Keratinocyte (primary cell): ENCODE data around the gene BABAM2. TPM values are rescaled to one million over a fixed set of nuclear protein-coding genes. Genes with fewer than 3 reads are reported as not detected.
A peak's percentile ranks its signal among the peaks of the same experiment; 100 is the strongest.

Experiments
- DNase-seq: peaks from one replicate; pipeline ENCODE4 v3.0.0-alpha.2; 2011; ENCODE audit warnings: low read depth, missing footprints, low spot score
- FAIRE-seq: peaks from 2 replicates; lab custom pipeline; 2011; peaks lifted over from hg19 to GRCh38; lab: Jason Lieb, UNC
- H2AFZ ChIP-seq: 2 replicates; pipeline ENCODE4 v1.6.0; 2012; ENCODE audit warnings: low read length, control low read depth, inconsistent platforms; ENCODE audit not compliant: control insufficient read depth
- H3K27ac ChIP-seq: 2 replicates; pipeline ENCODE4 v1.5.1; 2011; ENCODE audit warnings: low read length; ENCODE audit not compliant: control insufficient read depth, insufficient read depth
- H3K27me3 ChIP-seq: 3 replicates; pipeline ENCODE4 v1.6.0; 2011; ENCODE audit warnings: low read length; ENCODE audit not compliant: control insufficient read depth, insufficient read depth; ENCODE audit errors: extremely low read depth
- H3K36me3 ChIP-seq, 2 experiments: 2 replicates in 1 of 2; 3 replicates in 1 of 2; pipeline ENCODE4 v1.5.1; 2011; ENCODE audit warnings: low read length in 2 of 2, mild to moderate bottlenecking in 1 of 2; ENCODE audit not compliant: control insufficient read depth in 2 of 2, insufficient read depth in 2 of 2; ENCODE audit errors: extremely low read depth in 1 of 2
- H3K4me1 ChIP-seq: 3 replicates; pipeline ENCODE4 v1.5.1; 2011; ENCODE audit warnings: low read length; ENCODE audit not compliant: control insufficient read depth, insufficient read depth; ENCODE audit errors: extremely low read depth
- H3K4me2 ChIP-seq: 3 replicates; pipeline ENCODE4 v1.6.0; 2011; ENCODE audit warnings: low read depth, low read length; ENCODE audit not compliant: control insufficient read depth, insufficient read depth; ENCODE audit errors: extremely low read depth
- H3K4me3 ChIP-seq, 3 experiments: fragments of 200-600 bp in 1 of 3; sonication (generic) in 1 of 3; 2 replicates in 2 of 3; 3 replicates in 1 of 3; pipeline ENCODE4 v1.5.1; 2011 to 2016; ENCODE audit warnings: low read length in 3 of 3, mild to moderate bottlenecking in 3 of 3, control low read depth in 2 of 3, inconsistent platforms in 1 of 3, low read depth in 1 of 3, mixed read lengths in 1 of 3, mixed run types in 1 of 3, moderate library complexity in 1 of 3; ENCODE audit not compliant: control insufficient read depth in 2 of 3, insufficient read depth in 2 of 3; ENCODE audit errors: extremely low read depth in 1 of 3
- H3K79me2 ChIP-seq: 2 replicates; pipeline ENCODE4 v1.6.0; 2012; ENCODE audit warnings: low read length; ENCODE audit not compliant: control insufficient read depth, insufficient read depth
- H3K9ac ChIP-seq: 3 replicates; pipeline ENCODE4 v1.6.0; 2011; ENCODE audit warnings: low read length; ENCODE audit not compliant: control insufficient read depth, insufficient read depth; ENCODE audit errors: extremely low read depth
- H3K9me1 ChIP-seq: 3 replicates; pipeline ENCODE4 v1.6.0; 2011; ENCODE audit warnings: low read length; ENCODE audit not compliant: control insufficient read depth, insufficient read depth; ENCODE audit errors: extremely low read depth
- H3K9me3 ChIP-seq: 2 replicates; pipeline ENCODE4 v1.5.1; 2012; ENCODE audit warnings: low read depth, low read length; ENCODE audit not compliant: control insufficient read depth
- H4K20me1 ChIP-seq: 3 replicates; pipeline ENCODE4 v1.6.0; 2011; ENCODE audit warnings: low read length; ENCODE audit not compliant: control insufficient read depth, insufficient read depth; ENCODE audit errors: extremely low read depth
- EZH2 ChIP-seq: IDR thresholded peaks from one replicate; pipeline ENCODE4 v1.6.1; 2012; ENCODE audit warnings: inconsistent platforms, mild to moderate bottlenecking, low read length, moderate library complexity
- dilution Hi-C: fragments of 300-500 bp; cut with MboI; formaldehyde crosslinking; loops from one replicate; pipeline ENCODE4 v1.7.0; 2020; ENCODE audit warnings: low sequenced_read_pairs; ENCODE audit not compliant: extremely low pct_ligation_motif_present
- polyA plus RNA-seq, 5 experiments: library from polyadenylated mRNA; depleted of rRNA in 3 of 5; stranded (reverse) in 3 of 5; stranded (forward) in 1 of 5; unstranded in 1 of 5; fragments of >200 nt; gene quantifications; 1 replicate in 1 of 5; 2 replicates in 3 of 5; 3 replicates in 1 of 5; pipeline versions ENCODE4 v1.2.1 to v1.2.3, GENCODE V29; 2011 to 2012; ENCODE audit warnings: missing spikeins in 2 of 5, low read depth in 1 of 5, low replicate concordance in 1 of 5
- TF ChIP-seq, protein P1 (sequence below), 3 experiments: IDR thresholded peaks in 1 of 3; conservative IDR thresholded peaks in 1 of 3; optimal IDR thresholded peaks in 1 of 3; 2 replicates in 2 of 3; 3 replicates in 1 of 3; pipeline versions ENCODE3 to v1.5.1; 2011; ENCODE audit warnings: low read length in 3 of 3, mild to moderate bottlenecking in 3 of 3, moderate library complexity in 2 of 3, control low read depth in 1 of 3, inconsistent platforms in 1 of 3; ENCODE audit not compliant: insufficient read depth in 2 of 3; ENCODE audit errors: extremely low read depth in 1 of 3

The BABAM2 gene
- polyA plus RNA-seq, 1 donor (not counting 4 experiments of a cell fraction or from before 2014, with no cell fraction given) = 29.8 TPM

DNA sequence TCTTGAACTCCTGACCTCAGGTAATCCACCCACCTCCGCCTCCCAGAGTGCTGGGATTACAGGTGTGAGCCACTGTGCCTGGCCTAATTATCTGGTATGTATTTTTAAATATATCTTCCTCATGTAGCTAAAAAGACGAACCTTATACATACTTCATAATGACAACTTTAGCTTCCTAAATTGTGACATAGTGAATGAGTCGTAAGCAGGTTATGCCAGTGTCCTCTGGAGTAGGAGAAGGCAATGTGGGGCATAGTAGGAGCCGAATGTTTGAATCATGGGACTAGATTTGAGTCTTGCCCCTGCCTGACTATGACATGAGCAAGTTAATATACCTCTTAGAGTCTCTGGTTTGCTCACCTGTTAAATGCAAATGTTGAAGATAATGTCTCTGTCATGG, 406.4 kb downstream of the BABAM2 start:
- Histone ChIP-seq H3K79me2 (no peaks in the 10 kb centered on the region), H4K20me1 (no peaks in the 10 kb centered on the region), H3K4me2 (no peak overlapping the region), H3K9me3 (no peaks in the 10 kb centered on the region), H2AFZ (no peak overlapping the region), H3K4me3 (no peak overlapping the region), H3K4me1 (peaks cover 31% of the 10 kb centered on the region), H3K27ac (no peak overlapping the region), H3K36me3 (peaks cover 0 to 5% of the 10 kb centered on the region in 2 experiments), H3K27me3 (no peaks in the 10 kb centered on the region), H3K9me1 (no peaks in the 10 kb centered on the region), H3K9ac (no peak overlapping the region)
- dilution Hi-C loops = no loop called here
- FAIRE-seq (peak; percentile 58), DNase-seq (no peak)
- TF ChIP-seq, protein P1, sequence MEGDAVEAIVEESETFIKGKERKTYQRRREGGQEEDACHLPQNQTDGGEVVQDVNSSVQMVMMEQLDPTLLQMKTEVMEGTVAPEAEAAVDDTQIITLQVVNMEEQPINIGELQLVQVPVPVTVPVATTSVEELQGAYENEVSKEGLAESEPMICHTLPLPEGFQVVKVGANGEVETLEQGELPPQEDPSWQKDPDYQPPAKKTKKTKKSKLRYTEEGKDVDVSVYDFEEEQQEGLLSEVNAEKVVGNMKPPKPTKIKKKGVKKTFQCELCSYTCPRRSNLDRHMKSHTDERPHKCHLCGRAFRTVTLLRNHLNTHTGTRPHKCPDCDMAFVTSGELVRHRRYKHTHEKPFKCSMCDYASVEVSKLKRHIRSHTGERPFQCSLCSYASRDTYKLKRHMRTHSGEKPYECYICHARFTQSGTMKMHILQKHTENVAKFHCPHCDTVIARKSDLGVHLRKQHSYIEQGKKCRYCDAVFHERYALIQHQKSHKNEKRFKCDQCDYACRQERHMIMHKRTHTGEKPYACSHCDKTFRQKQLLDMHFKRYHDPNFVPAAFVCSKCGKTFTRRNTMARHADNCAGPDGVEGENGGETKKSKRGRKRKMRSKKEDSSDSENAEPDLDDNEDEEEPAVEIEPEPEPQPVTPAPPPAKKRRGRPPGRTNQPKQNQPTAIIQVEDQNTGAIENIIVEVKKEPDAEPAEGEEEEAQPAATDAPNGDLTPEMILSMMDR (optimal IDR thresholded peaks at IDR 0.05 in 1 of 3, IDR thresholded peaks at IDR 0.05 in 1 of 3, conservative IDR thresholded peaks at IDR 0.05 in 1 of 3; ENCODE audit: extremely low read depth in 1 of 3, insufficient read depth in 2 of 3, low read length in 3 of 3) = no peak
- no peak for TF ChIP-seq EZH2

DNA sequence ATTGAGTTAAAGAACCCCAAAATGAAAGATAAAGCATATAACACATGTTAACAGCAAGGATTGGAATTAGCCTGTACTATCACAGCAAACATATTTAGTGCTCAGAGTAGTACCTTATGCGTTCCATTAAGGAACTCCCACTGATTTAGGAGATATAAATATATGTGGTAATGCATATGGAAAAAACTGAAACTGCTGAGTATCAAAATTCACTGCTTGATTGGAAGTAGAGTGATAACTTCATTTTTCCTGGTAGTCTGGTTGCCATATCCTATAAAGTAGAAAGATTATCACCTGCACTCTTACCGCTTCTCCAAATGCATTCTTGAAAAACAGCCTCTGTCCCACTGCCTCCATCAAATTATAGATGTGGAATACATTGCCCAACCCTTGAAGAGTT, 407.0 kb downstream of the BABAM2 start:
- Histone ChIP-seq H3K79me2 (no peaks in the 10 kb centered on the region), H3K27me3 (no peaks in the 10 kb centered on the region), H3K4me3 (no peak overlapping the region), H3K9me1 (no peaks in the 10 kb centered on the region), H2AFZ (no peak overlapping the region), H4K20me1 (no peaks in the 10 kb centered on the region), H3K4me2 (no peak overlapping the region), H3K4me1 (peaks cover 31% of the 10 kb centered on the region), H3K9ac (no peak overlapping the region), H3K36me3 (peaks cover 0 to 5% of the 10 kb centered on the region in 2 experiments), H3K27ac (no peak overlapping the region), H3K9me3 (no peaks in the 10 kb centered on the region)
- dilution Hi-C loops = no loop called here
- DNase-seq = no peak
- FAIRE-seq = no peak
- TF ChIP-seq EZH2 = no peak
- TF ChIP-seq, protein P1 (optimal IDR thresholded peaks at IDR 0.05 in 1 of 3, IDR thresholded peaks at IDR 0.05 in 1 of 3, conservative IDR thresholded peaks at IDR 0.05 in 1 of 3; ENCODE audit: extremely low read depth in 1 of 3, insufficient read depth in 2 of 3, low read length in 3 of 3) = no peak
